ENCODE results near the gene TRAPPC10.

The TRAPPC10 gene

GRCh38 chr21:44011579-44012473, at the start of gene TRAPPC10:
Gene TRAPPC10 (plus strand): TSS chr21:44012309. CDS start chr21:44012494, 185 bp downstream.
- peak; percentile 74 for DNase-seq

- DNase-seq: no peak
Measured at GRCh38 chr21:43965911-43966585, 46.1 kb upstream of the TRAPPC10 start.

GRCh38 chr21:43966946-43967512, 45.1 kb upstream of the TRAPPC10 start:
- DNase-seq: no peak

GRCh38 chr21:43967981-43968380, 44.1 kb upstream of the TRAPPC10 start:
- no peak for DNase-seq

- DNase-seq: no peak
Measured at GRCh38 chr21:43968410-43969114, 43.5 kb upstream of the TRAPPC10 start.

- no peak for DNase-seq
Measured at GRCh38 chr21:43969115-43969444, 43.0 kb upstream of the TRAPPC10 start.

GRCh38 chr21:43970551-43970950, 41.6 kb upstream of the TRAPPC10 start:
- no peak for DNase-seq

- DNase-seq: no peak
Measured at GRCh38 chr21:43971201-43971991, 40.7 kb upstream of the TRAPPC10 start.

- DNase-seq: no peak
Measured at GRCh38 chr21:43971992-43972255, 40.2 kb upstream of the TRAPPC10 start.

GRCh38 chr21:43972850-43973633, 39.1 kb upstream of the TRAPPC10 start:
- no peak for DNase-seq

- no peak for DNase-seq
Measured at GRCh38 chr21:43973634-43973955, 38.5 kb upstream of the TRAPPC10 start.

GRCh38 chr21:43974791-43975468, 37.2 kb upstream of the TRAPPC10 start:
- no peak for DNase-seq

GRCh38 chr21:43975469-43976098, 36.5 kb upstream of the TRAPPC10 start:
- peak; percentile 82 for DNase-seq

- DNase-seq: no peak
Measured at GRCh38 chr21:43976661-43977060, 35.4 kb upstream of the TRAPPC10 start.

GRCh38 chr21:43978060-43978459, 34.0 kb upstream of the TRAPPC10 start:
- DNase-seq: no peak

GRCh38 chr21:43979654-43980053, 32.5 kb upstream of the TRAPPC10 start:
- no peak for DNase-seq

GRCh38 chr21:43981151-43981870, 30.8 kb upstream of the TRAPPC10 start:
- DNase-seq: no peak

GRCh38 chr21:43981871-43982210, 30.3 kb upstream of the TRAPPC10 start:
- DNase-seq: no peak

GRCh38 chr21:43982489-43983078, 29.5 kb upstream of the TRAPPC10 start:
- DNase-seq: no peak

GRCh38 chr21:43983390-43983789, 28.7 kb upstream of the TRAPPC10 start:
- no peak for DNase-seq

Measured in 8988T (cell line).